ENCODE data around the gene GLTPD2. TPM values are rescaled to one million over a fixed set of nuclear protein-coding genes. Genes with fewer than 3 reads are reported as not detected.
A peak's percentile ranks its signal among the peaks of the same experiment; 100 is the strongest.

The GLTPD2 gene
- total and polyA plus RNA-seq, 2 donors (not counting 3 experiments of a cell fraction or from before 2014, with no cell fraction given), result not detected

DNA sequence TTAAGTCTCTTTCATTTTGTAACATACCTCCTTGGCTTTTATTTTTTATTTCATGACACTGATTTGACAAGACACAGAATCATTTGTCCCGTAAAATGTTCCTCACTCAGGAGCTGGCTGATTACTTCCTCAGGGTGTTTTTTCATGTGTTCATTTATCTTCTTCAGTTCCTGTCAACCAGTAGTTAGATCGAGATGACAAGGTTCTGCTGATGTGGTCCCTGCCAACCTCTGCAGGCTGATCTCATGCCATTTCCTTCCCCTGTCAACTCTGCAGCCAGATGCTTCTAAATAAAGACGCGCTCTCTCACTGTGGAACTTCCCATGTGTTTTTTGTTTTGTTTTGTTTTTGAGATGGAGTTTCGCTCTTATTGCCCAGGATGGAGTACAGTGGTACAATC lies 40.9 kb upstream of the GLTPD2 start:
- H4K20me1 ChIP-seq (replicated peaks; ENCODE audit: control insufficient read depth, extremely low read depth, insufficient read depth, low read length), result no peaks in the 10 kb centered on the region
- no peaks in the 10 kb centered on the region for H3K79me2 ChIP-seq (ENCODE audit: control insufficient read depth, insufficient read depth, low read length)
- ChIA-PET CTCF (interaction anchor here (0.9 to 1.3 kb wide), 2 partner anchors 12 to 18 kb away, joined by 3 read pairs; no protein-coding TSS in a partner anchor), POLR2A (no interaction called here)
- FAIRE-seq (peak; percentile 88), DNase-seq (ENCODE audit: low read depth, low spot score) (peak; percentile 48)
- peaks cover 2 to 9% of the 10 kb centered on the region in 2 experiments for H3K27me3 ChIP-seq (ENCODE audit: control insufficient read depth in 2 of 2, insufficient read depth in 2 of 2, low read length in 2 of 2)
- H3K9ac ChIP-seq (replicated peaks; ENCODE audit: extremely low read depth, insufficient read depth, low read length), result no peak overlapping the region
- no peak overlapping the region for H3K4me3 ChIP-seq (replicated peaks in 1 of 3; ENCODE audit: insufficient read depth in 1 of 3, low read depth in 1 of 3, low read length in 3 of 3)
- no peak overlapping the region for H2AFZ ChIP-seq (ENCODE audit: low read depth, low read length)
- no peaks in the 10 kb centered on the region for H3K9me3 ChIP-seq (replicated peaks; ENCODE audit: control insufficient read depth, insufficient read depth, low read length)
- H3K4me2 ChIP-seq (ENCODE audit: insufficient read depth, low read length), result peak overlapping the region; percentile 24
- no peaks in the 10 kb centered on the region for H3K36me3 ChIP-seq (ENCODE audit: control insufficient read depth in 2 of 2, extremely low read depth in 1 of 2, insufficient read depth in 2 of 2, low read length in 2 of 2)
- no peak overlapping the region for H3K27ac ChIP-seq (ENCODE audit: insufficient read depth, low read depth, low read length)
- intact Hi-C loops (cut with micrococcal nuclease) (no loop called here), dilution Hi-C loops (cut with MboI; ENCODE audit: extremely low pct_ligation_motif_present, low sequenced_read_pairs) (no loop called here)
- H3K9me1 ChIP-seq (replicated peaks; ENCODE audit: control insufficient read depth, extremely low read depth, insufficient read depth, low read length), result no peaks in the 10 kb centered on the region
- no TSS peak for BruUV-seq (replicated peaks)
- peaks cover 8% of the 10 kb centered on the region for H3K4me1 ChIP-seq (ENCODE audit: control insufficient read depth, extremely low read depth, insufficient read depth, low read length)
- TF ChIP-seq FOS (IDR thresholded peaks at IDR 0.05; ENCODE audit: borderline replicate concordance, insufficient read depth, low read length), result no peak
- TF ChIP-seq JUN (IDR thresholded peaks at IDR 0.05; ENCODE audit: borderline replicate concordance, insufficient read depth, insufficient read length, low read depth), result peak; percentile 23

- FAIRE-seq (no peak), DNase-seq (ENCODE audit: low read depth, low spot score) (no peak)
- H4K20me1 ChIP-seq (replicated peaks; ENCODE audit: control insufficient read depth, extremely low read depth, insufficient read depth, low read length), result no peaks in the 10 kb centered on the region
- no peaks in the 10 kb centered on the region for H3K9me1 ChIP-seq (replicated peaks; ENCODE audit: control insufficient read depth, extremely low read depth, insufficient read depth, low read length)
- H2AFZ ChIP-seq (ENCODE audit: low read depth, low read length), result no peak overlapping the region
- no peak overlapping the region for H3K27ac ChIP-seq (ENCODE audit: insufficient read depth, low read depth, low read length)
- no peaks in the 10 kb centered on the region for H3K9me3 ChIP-seq (replicated peaks; ENCODE audit: control insufficient read depth, insufficient read depth, low read length)
- POLR2A ChIA-PET, result no interaction called here
- TF ChIP-seq JUN (IDR thresholded peaks at IDR 0.05; ENCODE audit: borderline replicate concordance, insufficient read depth, insufficient read length, low read depth), result no peak
- TF ChIP-seq, protein P1, sequence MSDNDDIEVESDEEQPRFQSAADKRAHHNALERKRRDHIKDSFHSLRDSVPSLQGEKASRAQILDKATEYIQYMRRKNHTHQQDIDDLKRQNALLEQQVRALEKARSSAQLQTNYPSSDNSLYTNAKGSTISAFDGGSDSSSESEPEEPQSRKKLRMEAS (IDR thresholded peaks at IDR 0.05; ENCODE audit: insufficient read depth, insufficient read length), result no peak
- no peak for TF ChIP-seq EZH2 (IDR thresholded peaks at IDR 0.05; ENCODE audit: borderline replicate concordance, low read depth, low read length, severe bottlenecking)
- TF ChIP-seq FOS (IDR thresholded peaks at IDR 0.05; ENCODE audit: borderline replicate concordance, insufficient read depth, low read length), result no peak
- TF ChIP-seq, protein P2, sequence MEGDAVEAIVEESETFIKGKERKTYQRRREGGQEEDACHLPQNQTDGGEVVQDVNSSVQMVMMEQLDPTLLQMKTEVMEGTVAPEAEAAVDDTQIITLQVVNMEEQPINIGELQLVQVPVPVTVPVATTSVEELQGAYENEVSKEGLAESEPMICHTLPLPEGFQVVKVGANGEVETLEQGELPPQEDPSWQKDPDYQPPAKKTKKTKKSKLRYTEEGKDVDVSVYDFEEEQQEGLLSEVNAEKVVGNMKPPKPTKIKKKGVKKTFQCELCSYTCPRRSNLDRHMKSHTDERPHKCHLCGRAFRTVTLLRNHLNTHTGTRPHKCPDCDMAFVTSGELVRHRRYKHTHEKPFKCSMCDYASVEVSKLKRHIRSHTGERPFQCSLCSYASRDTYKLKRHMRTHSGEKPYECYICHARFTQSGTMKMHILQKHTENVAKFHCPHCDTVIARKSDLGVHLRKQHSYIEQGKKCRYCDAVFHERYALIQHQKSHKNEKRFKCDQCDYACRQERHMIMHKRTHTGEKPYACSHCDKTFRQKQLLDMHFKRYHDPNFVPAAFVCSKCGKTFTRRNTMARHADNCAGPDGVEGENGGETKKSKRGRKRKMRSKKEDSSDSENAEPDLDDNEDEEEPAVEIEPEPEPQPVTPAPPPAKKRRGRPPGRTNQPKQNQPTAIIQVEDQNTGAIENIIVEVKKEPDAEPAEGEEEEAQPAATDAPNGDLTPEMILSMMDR (IDR thresholded peaks at IDR 0.05; ENCODE audit: extremely low read depth in 1 of 2, insufficient read depth in 1 of 2, low read depth in 1 of 2, low read length in 2 of 2), result no peak
- no peak for TF ChIP-seq MYC (IDR thresholded peaks at IDR 0.05; ENCODE audit: low read depth, low read length)
- no peak for TF ChIP-seq POLR2A (IDR thresholded peaks at IDR 0.05; ENCODE audit: low read depth, low read length)
- TF ChIP-seq POLR2AphosphoS5 (IDR thresholded peaks at IDR 0.05; ENCODE audit: insufficient read depth, low read depth, low read length), result no peak
- TF ChIP-seq GATA2 (IDR thresholded peaks at IDR 0.05; ENCODE audit: insufficient read depth, insufficient read length, low read depth, low read length), result no peak
- no peaks in the 10 kb centered on the region for H3K36me3 ChIP-seq (ENCODE audit: control insufficient read depth in 2 of 2, extremely low read depth in 1 of 2, insufficient read depth in 2 of 2, low read length in 2 of 2)
- H3K79me2 ChIP-seq (ENCODE audit: control insufficient read depth, insufficient read depth, low read length), result no peaks in the 10 kb centered on the region
- H3K9ac ChIP-seq (replicated peaks; ENCODE audit: extremely low read depth, insufficient read depth, low read length), result no peak overlapping the region
- no peak overlapping the region for H3K4me3 ChIP-seq (replicated peaks in 1 of 3; ENCODE audit: insufficient read depth in 1 of 3, low read depth in 1 of 3, low read length in 3 of 3)
- BruUV-seq (replicated peaks), result no TSS peak
- dilution Hi-C loops (cut with MboI; ENCODE audit: extremely low pct_ligation_motif_present, low sequenced_read_pairs) (no loop called here), intact Hi-C loops (cut with micrococcal nuclease) (no loop called here)
- no peak overlapping the region for H3K4me2 ChIP-seq (ENCODE audit: insufficient read depth, low read length)
- H3K4me1 ChIP-seq (ENCODE audit: control insufficient read depth, extremely low read depth, insufficient read depth, low read length), result peaks cover 8% of the 10 kb centered on the region
- CTCF ChIA-PET, result interaction anchor here (0.9 to 1.3 kb wide), 2 partner anchors 13 to 17 kb away, joined by 3 read pairs; no protein-coding TSS in a partner anchor
- peaks cover 7 to 12% of the 10 kb centered on the region in 2 experiments for H3K27me3 ChIP-seq (ENCODE audit: control insufficient read depth in 2 of 2, insufficient read depth in 2 of 2, low read length in 2 of 2)
Observed at GRCh38 chr17:4748686-4749085, 40.1 kb upstream of the GLTPD2 start.

Data from endothelial cell of umbilical vein (primary cell).